BJ (cell line): ENCODE measurements around the gene MARCHF4. TPM values are rescaled to one million over a fixed set of nuclear protein-coding genes. Genes with fewer than 3 reads are reported as not detected.

Source experiments
- CTCF ChIA-PET: fragments of 350-600 bp; formaldehyde crosslinking; extraction: SDS; loops from one replicate; lab custom pipeline; 2021; ENCODE audit warnings: antibody characterized with exemption, inconsistent platforms; lab: Yijun Ruan, JAX
- POLR2A ChIA-PET: fragments of 300-600 bp; sonication (Branson Sonifier 250); formaldehyde crosslinking; extraction: SDS; loops from one replicate; lab custom pipeline; 2021; ENCODE audit warnings: antibody characterized with exemption; lab: Charles Lee
- DNase-seq: peaks from one replicate; pipeline ENCODE4 v3.0.0-alpha.2; 2011; ENCODE audit warnings: low read depth
- H3K27me3 ChIP-seq: 2 replicates; pipeline ENCODE4 v1.6.0; 2011; ENCODE audit warnings: low read length; ENCODE audit not compliant: control insufficient read depth, insufficient read depth
- H3K36me3 ChIP-seq: 2 replicates; pipeline ENCODE4 v1.5.1; 2011; ENCODE audit warnings: low read length; ENCODE audit not compliant: control insufficient read depth, insufficient read depth
- H3K4me3 ChIP-seq: 2 replicates; pipeline ENCODE4 v1.5.1; 2011; ENCODE audit warnings: low read depth, mild to moderate bottlenecking, control low read depth, low read length
- CTCF ChIP-seq: IDR thresholded peaks from 2 replicates; pipeline ENCODE4 v1.5.1; 2011; ENCODE audit warnings: low read depth, mild to moderate bottlenecking, control low read depth, inconsistent platforms, low read length, moderate library complexity; ENCODE audit not compliant: insufficient read depth
- polyA plus RNA-seq: library from polyadenylated mRNA; depleted of rRNA; stranded (reverse); fragments of >200 nt; gene quantifications from 2 replicates; pipeline ENCODE4 v1.2.3, GENCODE V29; 2011

The MARCHF4 gene
- polyA plus RNA-seq, 1 experiment = 9.7 TPM

DNA sequence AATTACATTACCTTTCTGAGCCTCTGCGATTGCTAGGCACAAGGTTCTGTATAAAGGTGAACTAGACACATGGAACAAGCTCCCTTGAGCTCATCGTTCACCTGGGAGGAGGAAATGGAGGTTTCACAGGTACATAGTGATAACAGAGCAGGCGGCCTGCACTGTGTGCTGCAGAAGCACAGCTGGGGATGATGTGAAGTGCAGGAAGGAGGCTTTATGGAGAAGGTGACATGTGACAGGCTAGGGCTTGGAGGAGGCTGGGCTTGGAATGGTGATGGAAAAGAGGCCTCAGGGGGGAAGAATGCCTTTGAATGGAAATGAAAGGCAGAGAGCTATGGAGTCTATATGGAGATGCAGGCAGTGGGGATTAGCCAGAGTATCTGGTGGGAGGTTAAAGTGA lies 22.9 kb downstream of the MARCHF4 start:
- H3K36me3 ChIP-seq = no peaks in the 10 kb centered on the region
- H3K27me3 ChIP-seq = no peaks in the 10 kb centered on the region
- TF ChIP-seq CTCF = no peak
- no peak overlapping the region for H3K4me3 ChIP-seq
- POLR2A ChIA-PET = no interaction called here
- CTCF ChIA-PET = interaction anchor here (1.3 kb wide), 1 partner anchor 18 kb away, joined by 5 read pairs; no protein-coding TSS in a partner anchor
- DNase-seq = no peak

- DNase-seq = peak; percentile 49
- CTCF ChIA-PET = interaction anchor here (1.3 kb wide), 1 partner anchor 18 kb away, joined by 5 read pairs; no protein-coding TSS in a partner anchor
- no peak for TF ChIP-seq CTCF
- Histone ChIP-seq H3K27me3 (no peaks in the 10 kb centered on the region), H3K36me3 (no peaks in the 10 kb centered on the region), H3K4me3 (no peak overlapping the region)
- POLR2A ChIA-PET = no interaction called here
Observed at GRCh38 chr2:216348756-216349308, 23.5 kb downstream of the MARCHF4 start.

DNA sequence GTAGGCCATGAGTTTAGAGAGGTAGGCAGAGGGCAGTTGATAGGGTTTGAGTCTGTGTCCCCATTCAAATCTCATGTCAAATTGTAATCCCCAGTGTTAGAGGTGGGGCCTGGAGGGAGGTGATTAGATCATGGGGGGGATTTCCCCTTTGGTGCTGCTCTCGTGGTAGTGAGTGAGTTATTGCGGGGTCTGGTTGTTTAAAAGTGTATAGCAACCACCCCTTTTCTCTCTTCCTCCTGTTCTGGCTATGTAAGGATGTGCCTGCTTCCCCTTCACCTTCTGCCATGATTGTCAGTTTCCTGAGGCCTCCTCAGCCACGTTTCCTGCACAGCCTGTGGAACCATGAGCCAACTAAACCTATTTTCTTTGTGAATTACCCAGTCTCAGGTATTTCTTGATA lies 25.5 kb downstream of the MARCHF4 start:
- POLR2A ChIA-PET = no interaction called here
- Histone ChIP-seq H3K4me3 (no peak overlapping the region), H3K27me3 (no peaks in the 10 kb centered on the region), H3K36me3 (no peaks in the 10 kb centered on the region)
- TF ChIP-seq CTCF = no peak
- CTCF ChIA-PET = interaction anchor here (0.6 kb wide), 1 partner anchor 133 kb away, joined by 3 read pairs; no protein-coding TSS in a partner anchor
- DNase-seq = no peak

DNA sequence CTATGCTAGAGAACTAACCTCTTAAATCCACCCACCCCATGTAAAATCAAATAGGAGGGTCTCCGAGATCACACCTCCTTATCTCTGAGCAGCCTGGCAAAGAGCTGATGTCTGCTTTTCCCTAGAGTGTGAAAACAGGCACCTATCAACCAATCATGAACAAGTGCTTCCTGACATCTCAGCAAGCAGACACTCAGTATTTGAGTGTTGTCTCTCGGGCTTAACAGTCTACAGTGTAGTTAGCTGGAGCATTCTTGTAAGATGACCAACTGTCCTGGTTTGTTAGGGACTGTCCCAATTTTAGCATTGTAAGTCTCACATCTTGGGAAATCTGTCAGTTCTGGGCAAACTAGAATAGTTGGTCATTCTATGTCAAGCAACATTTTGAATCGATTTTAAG lies 26.4 kb downstream of the MARCHF4 start:
- Histone ChIP-seq H3K27me3 (no peaks in the 10 kb centered on the region), H3K36me3 (no peaks in the 10 kb centered on the region), H3K4me3 (no peak overlapping the region)
- DNase-seq = no peak
- POLR2A ChIA-PET = no interaction called here
- CTCF ChIA-PET = interaction anchor here (0.6 to 0.9 kb wide), 2 partner anchors 12 to 134 kb away, joined by 3 read pairs; no protein-coding TSS in a partner anchor
- no peak for TF ChIP-seq CTCF

- POLR2A ChIA-PET = no interaction called here
- H3K4me3 ChIP-seq = no peak overlapping the region
- no peaks in the 10 kb centered on the region for H3K36me3 ChIP-seq
- no peak for TF ChIP-seq CTCF
- no peaks in the 10 kb centered on the region for H3K27me3 ChIP-seq
- peak; percentile 28 for DNase-seq
- CTCF ChIA-PET = interaction anchor here (0.9 kb wide), 1 partner anchor 12 kb away, joined by 3 read pairs; no protein-coding TSS in a partner anchor
Observed at GRCh38 chr2:216344950-216345300, 27.4 kb downstream of the MARCHF4 start.
